Panc1 (cell line): Measurements from ENCODE around the gene ZNF506. TPM values are rescaled to one million over a fixed set of nuclear protein-coding genes. Genes with fewer than 3 reads are reported as not detected.
"Not testable (repeated sequence)": the region's sequence is repeated elsewhere in the genome, so short reads cannot be mapped to it uniquely, and the experiment has no call there.

Source experiments
- ATAC-seq: fragments of 200-7000 bp; cut with Tn5 transposase; 2 replicates; pipeline ENCODE4 v1.9.1; 2020; ENCODE audit warnings: mild to moderate bottlenecking, moderate library complexity
- BruUV-seq: library from RNA; stranded (reverse); fragments of 400-500 nt; replicated peaks from 2 replicates; lab custom pipeline; 2021; lab: Mats Ljungman, UMichigan
- CTCF ChIA-PET: fragments of 300-600 bp; sonication (Branson Sonifier 250); formaldehyde crosslinking; loops from one replicate; lab custom pipeline; 2022; ENCODE audit warnings: antibody characterized with exemption; lab: Charles Lee
- POLR2A ChIA-PET: fragments of 300-600 bp; sonication (Branson Sonifier 250); formaldehyde crosslinking; loops from one replicate; lab custom pipeline; 2022; ENCODE audit warnings: antibody characterized with exemption; lab: Charles Lee
- DNase-seq: peaks from one replicate; pipeline ENCODE4 v3.0.0-alpha.2; 2010; ENCODE audit warnings: low read depth, low spot score
- H3K27ac ChIP-seq: 2 replicates; pipeline ENCODE4 v1.5.1; 2011; ENCODE audit warnings: mild to moderate bottlenecking, low read length, inconsistent platforms
- H3K27me3 ChIP-seq: fragments of 200-500 bp; sonication (Bioruptor generic); 2 replicates; pipeline ENCODE4 v1.6.0; 2014; ENCODE audit warnings: low read length, inconsistent platforms; ENCODE audit not compliant: control insufficient read depth, insufficient read depth
- H3K36me3 ChIP-seq: fragments of 200-500 bp; sonication (Bioruptor generic); 2 replicates; pipeline ENCODE4 v1.5.1; 2014; ENCODE audit warnings: inconsistent platforms, mild to moderate bottlenecking, low read length, moderate library complexity; ENCODE audit not compliant: control insufficient read depth, insufficient read depth
- H3K4me1 ChIP-seq: 2 replicates; pipeline ENCODE4 v1.5.1; 2011; ENCODE audit warnings: inconsistent platforms, mild to moderate bottlenecking, low read length, moderate library complexity; ENCODE audit not compliant: control insufficient read depth, insufficient read depth
- H3K4me3 ChIP-seq, 2 experiments: 2 replicates each; pipeline ENCODE4 v1.5.1; 2011 to 2012; ENCODE audit warnings: low read depth in 2 of 2, low read length in 2 of 2, mild to moderate bottlenecking in 2 of 2, inconsistent platforms in 1 of 2, moderate library complexity in 1 of 2
- H3K9me3 ChIP-seq: fragments of 200-500 bp; sonication (Bioruptor generic); 2 replicates; pipeline ENCODE4 v1.5.1; 2014; ENCODE audit warnings: low read depth, mild to moderate bottlenecking, inconsistent platforms, low read length, moderate library complexity; ENCODE audit not compliant: control insufficient read depth, insufficient read depth
- CTCF ChIP-seq: fragments of 450-650 bp; IDR thresholded peaks from 2 replicates; pipeline ENCODE4 v1.5.1; 2017; ENCODE audit warnings: mild to moderate bottlenecking
- POLR2AphosphoS5 ChIP-seq: IDR thresholded peaks from 2 replicates; pipeline ENCODE4 v1.6.1; 2012; ENCODE audit warnings: mild to moderate bottlenecking, low read depth, low read length, moderate library complexity
- REST ChIP-seq, 2 experiments: IDR thresholded peaks; 2 replicates each; pipeline ENCODE4 v1.6.1; 2011 to 2012; ENCODE audit warnings: low read depth in 2 of 2, control low read depth in 1 of 2, low read length in 1 of 2, mild to moderate bottlenecking in 1 of 2, moderate library complexity in 1 of 2; ENCODE audit not compliant: insufficient read depth in 1 of 2
- SIN3A ChIP-seq: IDR thresholded peaks from 2 replicates; pipeline ENCODE4 v1.6.1; 2012; ENCODE audit warnings: low read depth, mild to moderate bottlenecking, low read length, moderate library complexity, borderline replicate concordance; ENCODE audit not compliant: insufficient read depth
- TCF7L2 ChIP-seq: IDR thresholded peaks from 2 replicates; pipeline ENCODE4 v1.6.1; 2011; ENCODE audit warnings: mild to moderate bottlenecking, low read depth, low read length, inconsistent platforms
- in situ Hi-C: cut with HindIII; loops from 2 replicates; pipeline ENCODE4 v1.10.0; 2016; ENCODE audit warnings: low sequenced_read_pairs, low pct_unique_long_range_greater_than_20kb
- intact Hi-C: fragments of 100-400 bp; cut with micrococcal nuclease; formaldehyde crosslinking; loops from one replicate; pipeline ENCODE4 v1.10.0; 2022; ENCODE audit not compliant: unreplicated experiment
- total RNA-seq: library from RNA; stranded (reverse); gene quantifications from one replicate; pipeline ENCODE4 v1.2.1, GENCODE V29; 2021; ENCODE audit not compliant: unreplicated experiment

ZNF506 gene
- total RNA-seq, 1 experiment from 2014 or later, result 11.4 TPM

GRCh38 chr19:19744641-19745040 lies 76.9 kb downstream of the ZNF506 start:
- no TSS peak for BruUV-seq
- Histone ChIP-seq H3K27me3 (no peaks in the 10 kb centered on the region), H3K4me3 (no peak overlapping the region), H3K36me3 (no peaks in the 10 kb centered on the region), H3K27ac (no peak overlapping the region), H3K9me3 (no peaks in the 10 kb centered on the region), H3K4me1 (no peaks in the 10 kb centered on the region)
- TF ChIP-seq POLR2AphosphoS5 (no peak), CTCF (no peak), SIN3A (no peak), REST (IDR thresholded peaks at IDR 0.05; ENCODE audit: insufficient read depth in 1 of 2, low read depth in 2 of 2, low read length in 1 of 2) (no peak), TCF7L2 (no peak)
- no peak for ATAC-seq
- in situ Hi-C loops, result no loop called here
- ChIA-PET POLR2A (no interaction called here), CTCF (no interaction called here)
- no peak for DNase-seq
- intact Hi-C loops, result no loop called here

- CTCF ChIA-PET, DNase-seq, in situ Hi-C loops, H3K4me1 ChIP-seq, H3K4me3 ChIP-seq, intact Hi-C loops, H3K9me3 ChIP-seq, H3K27me3 ChIP-seq, BruUV-seq, ATAC-seq, H3K27ac ChIP-seq, H3K36me3 ChIP-seq, POLR2A ChIA-PET: not testable (repeated sequence)
Observed at GRCh38 chr19:19743921-19744320, 77.6 kb downstream of the ZNF506 start.

GRCh38 chr19:19743176-19743575 lies 78.4 kb downstream of the ZNF506 start:
- intact Hi-C loops (no loop called here), in situ Hi-C loops (no loop called here)
- DNase-seq (no peak), ATAC-seq (no peak)
- ChIA-PET CTCF (no interaction called here), POLR2A (no interaction called here)
- no peaks in the 10 kb centered on the region for H3K36me3 ChIP-seq
- BruUV-seq, result no TSS peak
- no peaks in the 10 kb centered on the region for H3K27me3 ChIP-seq
- TF ChIP-seq SIN3A, result no peak
- TF ChIP-seq POLR2AphosphoS5, result no peak
- no peak for TF ChIP-seq REST (IDR thresholded peaks at IDR 0.05; ENCODE audit: insufficient read depth in 1 of 2, low read depth in 2 of 2, low read length in 1 of 2)
- TF ChIP-seq CTCF, result no peak
- no peak for TF ChIP-seq TCF7L2
- H3K9me3 ChIP-seq, result no peaks in the 10 kb centered on the region
- no peak overlapping the region for H3K4me3 ChIP-seq
- H3K4me1 ChIP-seq, result no peaks in the 10 kb centered on the region
- H3K27ac ChIP-seq, result no peak overlapping the region
